Hepatocyte (in vitro differentiated cells): Measurements from ENCODE around the gene TTC28. TPM values are rescaled to one million over a fixed set of nuclear protein-coding genes. Genes with fewer than 3 reads are reported as not detected.

ENCODE experiments used
- DNase-seq: peaks from one replicate; pipeline ENCODE4 v3.0.0-alpha.2; 2016; ENCODE audit warnings: low spot score
- H2AFZ ChIP-seq: fragments of 200-600 bp; sonication (generic); 2 replicates; pipeline ENCODE4 v1.6.0; 2016; ENCODE audit warnings: antibody characterized with exemption, mild to moderate bottlenecking
- H3K27ac ChIP-seq: fragments of 200-600 bp; sonication (generic); 2 replicates; pipeline ENCODE4 v1.5.1; 2016; ENCODE audit warnings: mild to moderate bottlenecking
- H3K27me3 ChIP-seq: fragments of 200-600 bp; sonication (generic); 2 replicates; pipeline ENCODE4 v1.6.1; 2016
- H3K36me3 ChIP-seq: fragments of 200-600 bp; sonication (generic); replicated peaks from 2 replicates; pipeline ENCODE4 v1.5.1; 2016; ENCODE audit warnings: low read depth; ENCODE audit not compliant: insufficient read depth
- H3K4me1 ChIP-seq: fragments of 200-600 bp; sonication (generic); 2 replicates; pipeline ENCODE4 v1.5.1; 2016; ENCODE audit warnings: mild to moderate bottlenecking, moderate library complexity; ENCODE audit not compliant: insufficient read depth
- H3K4me2 ChIP-seq: fragments of 200-600 bp; sonication (generic); 2 replicates; pipeline ENCODE4 v1.6.0; 2016
- H3K4me3 ChIP-seq: fragments of 200-600 bp; sonication (generic); 2 replicates; pipeline ENCODE4 v1.5.1; 2016; ENCODE audit warnings: mild to moderate bottlenecking
- H3K79me2 ChIP-seq: fragments of 200-600 bp; sonication (generic); 2 replicates; pipeline ENCODE4 v1.6.0; 2017; ENCODE audit warnings: mild to moderate bottlenecking
- H3K9me2 ChIP-seq: fragments of 200-600 bp; sonication (generic); replicated peaks from 2 replicates; pipeline ENCODE4 v1.6.0; 2017; ENCODE audit warnings: mild to moderate bottlenecking; ENCODE audit not compliant: insufficient read depth
- H3K9me3 ChIP-seq: fragments of 200-600 bp; sonication (generic); 2 replicates; pipeline ENCODE4 v1.5.1; 2016; ENCODE audit warnings: low read depth, mild to moderate bottlenecking
- H4K20me1 ChIP-seq: fragments of 200-600 bp; sonication (generic); 2 replicates; pipeline ENCODE4 v1.6.0; 2016; ENCODE audit warnings: mild to moderate bottlenecking; ENCODE audit not compliant: insufficient read depth, poor library complexity, severe bottlenecking
- CTCF ChIP-seq: fragments of 200-600 bp; sonication (generic); IDR thresholded peaks from 2 replicates; pipeline ENCODE4 v1.5.1; 2016; ENCODE audit warnings: antibody characterized with exemption, mild to moderate bottlenecking; ENCODE audit not compliant: poor library complexity
- EZH2 ChIP-seq: fragments of 200-600 bp; sonication (generic); IDR thresholded peaks from 2 replicates; pipeline ENCODE4 v1.6.1; 2016; ENCODE audit warnings: antibody characterized with exemption, mild to moderate bottlenecking, borderline replicate concordance
- EZH2phosphoT487 ChIP-seq: fragments of 200-600 bp; sonication (generic); IDR thresholded peaks from one replicate; pipeline ENCODE4 v1.6.1; 2018; ENCODE audit warnings: antibody characterized with exemption, mild to moderate bottlenecking, low read depth, moderate library complexity; ENCODE audit not compliant: unreplicated experiment, severe bottlenecking
- WGBS: methylation state at CpG from one replicate; pipeline ENCODE4 v1.1.6; 2016; ENCODE audit warnings: low lambda C conversion rate; ENCODE audit errors: missing lambda C conversion rate; 5-methylcytosine and 5-hydroxymethylcytosine counted together
- polyA plus RNA-seq: library from polyadenylated mRNA; unstranded; fragments of >200 nt; fragmentation: Nextera tagmentation; extraction: Ambion mirVana; gene quantifications from 2 replicates; pipeline ENCODE4 v1.2.1, GENCODE V29; 2016
- total RNA-seq: library from RNA; depleted of rRNA; stranded (reverse); fragments of >200 nt; gene quantifications from 2 replicates; pipeline ENCODE4 v1.2.3, GENCODE V29; 2014

TTC28 gene
- total and polyA plus RNA-seq, 2 experiments from 2014 or later = 14.7 to 30.4 TPM

GRCh38 chr22:28175730-28176492 lies 503.7 kb downstream of the TTC28 start:
- Histone ChIP-seq H3K79me2 (no peaks in the 10 kb centered on the region), H3K4me2 (no peak overlapping the region), H3K27me3 (no peaks in the 10 kb centered on the region), H4K20me1 (no peaks in the 10 kb centered on the region), H3K36me3 (no peaks in the 10 kb centered on the region), H3K27ac (no peak overlapping the region), H3K9me2 (no peaks in the 10 kb centered on the region), H3K4me3 (no peak overlapping the region), H3K4me1 (no peaks in the 10 kb centered on the region), H2AFZ (no peak overlapping the region), H3K9me3 (no peaks in the 10 kb centered on the region)
- no peak for TF ChIP-seq EZH2phosphoT487
- no peak for TF ChIP-seq CTCF
- no peak for TF ChIP-seq EZH2
- no peak for DNase-seq
- WGBS = 89% methylated on average over 4 of the region's 4 CpGs

GRCh38 chr22:28174509-28174908 lies 505.1 kb downstream of the TTC28 start:
- no peak for TF ChIP-seq EZH2phosphoT487
- TF ChIP-seq EZH2 = no peak
- TF ChIP-seq CTCF = no peak

GRCh38 chr22:28172892-28173670 lies 506.6 kb downstream of the TTC28 start:
- TF ChIP-seq EZH2phosphoT487 (no peak), EZH2 (no peak), CTCF (no peak)
- H4K20me1 ChIP-seq = no peaks in the 10 kb centered on the region
- WGBS = 43% methylated on average over 4 of the region's 4 CpGs
- no peaks in the 10 kb centered on the region for H3K9me2 ChIP-seq
- H3K4me1 ChIP-seq = no peaks in the 10 kb centered on the region
- H3K4me2 ChIP-seq = no peak overlapping the region
- no peak overlapping the region for H2AFZ ChIP-seq
- peak; percentile 33 for DNase-seq
- H3K9me3 ChIP-seq = no peaks in the 10 kb centered on the region
- no peak overlapping the region for H3K27ac ChIP-seq
- H3K4me3 ChIP-seq = no peak overlapping the region
- H3K79me2 ChIP-seq = no peaks in the 10 kb centered on the region
- H3K27me3 ChIP-seq = no peaks in the 10 kb centered on the region
- no peaks in the 10 kb centered on the region for H3K36me3 ChIP-seq

More at GRCh38 chr22:28174509-28174908, 505.1 kb downstream of the TTC28 start:
- Histone ChIP-seq H3K27me3 (no peaks in the 10 kb centered on the region), H3K79me2 (no peaks in the 10 kb centered on the region), H3K27ac (no peak overlapping the region), H3K9me2 (no peaks in the 10 kb centered on the region), H3K4me1 (no peaks in the 10 kb centered on the region), H4K20me1 (no peaks in the 10 kb centered on the region), H3K36me3 (no peaks in the 10 kb centered on the region), H3K4me2 (no peak overlapping the region), H3K4me3 (no peak overlapping the region), H3K9me3 (no peaks in the 10 kb centered on the region), H2AFZ (no peak overlapping the region)
- DNase-seq = no peak
- WGBS = over 99% methylated on average over 4 of the region's 4 CpGs
